Esophagus squamous epithelium (tissue), 5 donors: Measurements from ENCODE around the gene FGGY. TPM values are rescaled to one million over a fixed set of nuclear protein-coding genes. Genes with fewer than 3 reads are reported as not detected.

Experiments
- DNase-seq: peaks from one replicate; lab custom pipeline; 2025; lab: John Stamatoyannopoulos, UW
- H3K27ac ChIP-seq, 4 donors: fragments of 200-600 bp; sonication (generic); one replicate each; pipeline ENCODE4 v1.5.1; 2016 to 2019; ENCODE audit warnings: mild to moderate bottlenecking in 1 of 4
- H3K27me3 ChIP-seq, 4 donors: fragments of 200-600 bp; sonication (generic); 1 replicate in 3 of 4; 2 replicates in 1 of 4; pipeline versions ENCODE4 v1.5.1 to v1.6.0; 2017 to 2021; ENCODE audit warnings: antibody characterized with exemption in 1 of 4
- H3K36me3 ChIP-seq, 3 donors: fragments of 200-600 bp; sonication (generic); one replicate each; pipeline ENCODE4 v1.5.1; 2016 to 2019
- H3K4me1 ChIP-seq, 3 donors: fragments of 200-600 bp; sonication (generic); one replicate each; pipeline ENCODE4 v1.5.1; 2017 to 2019
- H3K4me3 ChIP-seq, 4 donors: fragments of 200-600 bp; sonication (generic); 1 replicate in 3 of 4; 2 replicates in 1 of 4; pipeline ENCODE4 v1.5.1; 2016 to 2019; ENCODE audit warnings: mild to moderate bottlenecking in 2 of 4, moderate library complexity in 1 of 4
- H3K9me3 ChIP-seq, 3 donors: fragments of 200-600 bp; sonication (generic); one replicate each; pipeline ENCODE4 v1.5.1; 2016 to 2019
- CTCF ChIP-seq, 6 experiments: fragments of 450-650 bp in 4 of 6; fragments of 200-600 bp in 2 of 6; sonication (generic) in 2 of 6; IDR thresholded peaks; one replicate each; pipeline ENCODE4 v1.5.1; 2016 to 2019; ENCODE audit warnings: antibody characterized with exemption in 6 of 6, mild to moderate bottlenecking in 4 of 6, moderate library complexity in 4 of 6
- POLR2A ChIP-seq, 4 donors: fragments of 450-650 bp; IDR thresholded peaks; one replicate each; pipeline ENCODE4 v1.6.1; 2017; ENCODE audit warnings: antibody characterized with exemption in 4 of 4, mild to moderate bottlenecking in 4 of 4, moderate library complexity in 3 of 4
- WGBS, 2 donors: methylation state at CpG; one replicate each; pipeline ENCODE4 v1.1.5; 2018; 5-methylcytosine and 5-hydroxymethylcytosine counted together
- intact Hi-C: fragments of 100-400 bp; cut with DNase I; formaldehyde crosslinking; loops from one replicate; pipeline ENCODE4 v1.15.0; 2022
- total RNA-seq, 4 donors: library from RNA; depleted of rRNA; stranded (reverse); fragments of >200 nt; gene quantifications; one replicate each; pipeline ENCODE4 v1.1.0, GENCODE V29; 2016
- donor health status: DM: yes; HTN: yes; CAD: no.

FGGY gene
- total RNA-seq, 4 donors from 2014 or later: 6.0 to 18.1 (median 9.3) TPM

DNA sequence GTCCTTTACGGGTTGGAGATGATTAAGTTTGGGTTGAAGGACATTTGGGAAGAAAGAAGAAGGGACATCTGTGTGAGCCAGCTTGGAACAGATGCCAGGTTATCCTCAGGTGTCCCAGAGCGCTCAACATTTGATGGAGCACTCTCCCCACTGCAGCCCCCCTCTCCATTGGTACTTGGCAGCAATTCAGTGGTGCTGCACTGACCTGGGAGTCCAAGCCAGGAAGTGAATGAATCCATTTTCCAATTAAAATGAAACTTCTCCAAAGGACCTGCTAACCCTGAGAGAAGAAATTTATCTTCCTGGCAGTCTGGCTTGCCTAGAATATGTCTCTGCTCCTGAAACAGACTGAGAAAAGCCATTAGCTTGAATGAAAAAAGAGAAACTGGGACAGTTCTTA, 67.1 kb downstream of the FGGY start:
- Histone ChIP-seq H3K4me1 (peaks cover 6 to 36% (median 14%) of the 10 kb centered on the region in 3 donors), H3K4me3 (no peak overlapping the region), H3K27me3 (no peaks in the 10 kb centered on the region), H3K27ac (no peak overlapping the region), H3K36me3 (no peaks in the 10 kb centered on the region), H3K9me3 (no peaks in the 10 kb centered on the region)
- TF ChIP-seq CTCF (IDR thresholded peaks at IDR 0.05) (no peak), POLR2A (IDR thresholded peaks at IDR 0.05) (no peak)
- DNase-seq: no peak
- WGBS, 2 donors: 83 to 97% methylated on average over 2 of the region's 2 CpGs
- intact Hi-C loops: no loop called here

DNA sequence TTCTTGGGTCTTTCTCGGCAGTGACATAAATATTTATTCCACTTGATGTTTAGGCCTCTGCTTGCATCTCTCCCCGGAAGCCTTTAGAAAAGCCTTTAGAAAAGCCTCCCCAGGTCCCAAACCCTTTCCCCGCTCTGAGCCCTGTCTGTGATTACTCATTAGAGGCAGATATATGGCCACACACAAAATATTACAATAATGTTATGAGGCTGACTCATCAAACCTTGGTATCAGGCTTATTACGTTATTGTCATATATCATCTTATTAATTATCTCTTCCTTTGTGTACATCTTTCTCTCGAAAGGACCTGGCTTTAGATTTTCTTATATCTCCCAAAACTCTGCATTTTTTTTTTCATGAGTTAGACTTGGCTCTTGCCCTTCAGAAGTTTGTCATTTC, 69.5 kb downstream of the FGGY start:
- Histone ChIP-seq H3K27me3 (no peaks in the 10 kb centered on the region), H3K36me3 (no peaks in the 10 kb centered on the region), H3K4me3 (no peak overlapping the region), H3K4me1 (peaks cover 6 to 31% (median 14%) of the 10 kb centered on the region in 3 donors), H3K27ac (peak overlapping the region in 3 of 4 donors; percentile 45 to 79 (median 58)), H3K9me3 (no peaks in the 10 kb centered on the region)
- WGBS, 2 donors: 66 to 75% methylated on average over 5 of the region's 5 CpGs
- no peak for DNase-seq
- TF ChIP-seq POLR2A (IDR thresholded peaks at IDR 0.05): no peak
- no peak for TF ChIP-seq CTCF (IDR thresholded peaks at IDR 0.05)
- intact Hi-C loops: no loop called here

DNA sequence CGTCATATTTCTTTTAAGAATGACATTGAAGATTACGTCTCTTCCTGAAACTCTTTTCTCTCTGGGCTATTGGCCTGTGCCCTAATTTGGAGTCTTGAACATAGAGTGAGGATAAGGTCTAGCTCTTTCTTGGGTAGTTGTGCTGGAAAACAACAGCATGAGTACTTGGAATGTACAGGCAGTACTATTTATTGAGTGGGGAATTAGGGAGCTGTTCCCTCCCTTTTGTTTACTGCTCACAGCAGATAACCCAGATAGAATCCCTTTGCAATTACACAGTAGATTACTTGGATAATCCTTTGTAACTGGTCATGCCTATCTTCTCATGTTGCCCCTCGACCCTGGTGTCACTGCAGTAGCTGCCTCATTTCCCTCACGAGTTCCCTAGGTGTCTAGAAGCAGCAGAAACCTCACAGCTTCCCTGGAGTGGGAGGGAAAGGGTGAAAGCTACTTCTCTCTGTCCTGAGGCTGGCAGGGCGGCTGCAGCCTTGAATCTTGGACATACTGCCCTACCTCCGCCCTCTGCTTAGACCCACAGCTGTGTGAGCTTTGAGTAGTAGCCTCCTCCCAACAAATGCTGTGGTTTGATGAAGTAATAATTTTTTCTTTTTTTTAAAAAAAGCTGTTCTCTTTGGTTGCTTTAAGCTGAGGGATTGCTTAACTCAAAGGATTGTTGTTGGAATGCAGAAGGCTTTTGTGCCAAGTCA, 70.6 kb downstream of the FGGY start:
- WGBS, 2 donors: 44 to 46% methylated on average over 6 of the region's 6 CpGs
- Histone ChIP-seq H3K4me1 (peaks cover 6 to 31% (median 14%) of the 10 kb centered on the region in 3 donors), H3K27ac (peak overlapping the region; percentile 2 to 79 (median 52)), H3K36me3 (no peaks in the 10 kb centered on the region), H3K27me3 (no peaks in the 10 kb centered on the region), H3K4me3 (no peak overlapping the region), H3K9me3 (no peaks in the 10 kb centered on the region)
- DNase-seq: no peak
- intact Hi-C loops: no loop called here
- TF ChIP-seq CTCF (IDR thresholded peaks at IDR 0.05): no peak
- no peak for TF ChIP-seq POLR2A (IDR thresholded peaks at IDR 0.05)

GRCh38 chr1:59368008-59368670, 71.2 kb downstream of the FGGY start:
- 67 to 73% methylated on average over 5 of the region's 5 CpGs for WGBS, 2 donors
- H3K27ac ChIP-seq: peak overlapping the region in 3 of 4 donors; percentile 45 to 54 (median 47)
- no peaks in the 10 kb centered on the region for H3K27me3 ChIP-seq
- TF ChIP-seq CTCF (IDR thresholded peaks at IDR 0.05) (no peak), POLR2A (IDR thresholded peaks at IDR 0.05) (no peak)
- intact Hi-C loops: no loop called here
- H3K4me3 ChIP-seq: no peak overlapping the region
- peaks cover 6 to 31% (median 14%) of the 10 kb centered on the region in 3 donors for H3K4me1 ChIP-seq
- no peaks in the 10 kb centered on the region for H3K9me3 ChIP-seq
- H3K36me3 ChIP-seq: no peaks in the 10 kb centered on the region
- DNase-seq: no peak
